HepG2 (cell line): Measurements from ENCODE around the gene SDE2. TPM values are rescaled to one million over a fixed set of nuclear protein-coding genes. Genes with fewer than 3 reads are reported as not detected.

ENCODE experiments used
- ATAC-seq: fragments of 200-7000 bp; cut with Tn5 transposase; 3 replicates; pipeline ENCODE4 v1.9.1; 2020; ENCODE audit warnings: mild to moderate bottlenecking, moderate library complexity
- BruUV-seq: library from RNA; stranded (reverse); fragments of 400-500 nt; replicated peaks from 2 replicates; lab custom pipeline; 2021; lab: Mats Ljungman, UMichigan
- CTCF ChIA-PET: fragments of 300-600 bp; formaldehyde crosslinking; extraction: SDS; loops from one replicate; lab custom pipeline; 2021; ENCODE audit warnings: low total read pairs, inconsistent platforms, low intra/inter-chr PET ratio; lab: Yijun Ruan, JAX
- POLR2A ChIA-PET: fragments of 350-600 bp; sonication (Branson Sonifier 250); formaldehyde crosslinking; loops from one replicate; lab custom pipeline; 2020; ENCODE audit warnings: antibody characterized with exemption, inconsistent platforms; lab: Yijun Ruan, JAX
- DNase-seq: peaks from one replicate; pipeline ENCODE4 v3.0.0-alpha.2; 2015; ENCODE audit warnings: low spot score
- FAIRE-seq: peaks from 3 replicates; lab custom pipeline; 2011; peaks lifted over from hg19 to GRCh38; lab: Jason Lieb, UNC
- H2AFZ ChIP-seq: one replicate; pipeline ENCODE4 v1.6.1; 2011; ENCODE audit warnings: low read length, inconsistent platforms
- H3K27ac ChIP-seq: fragments of 300-600 bp; 3 replicates; pipeline ENCODE4 v1.8.0; 2011; ENCODE audit warnings: mixed run types, mild to moderate bottlenecking, mixed read lengths, low read length, inconsistent platforms; ENCODE audit not compliant: insufficient read depth; ENCODE audit errors: extremely low read length
- H3K27me3 ChIP-seq, 2 experiments: fragments of 200-600 bp in 1 of 2; 2 replicates in 1 of 2; 3 replicates in 1 of 2; pipeline versions ENCODE4 v1.6.0 to v1.8.0; 2011; ENCODE audit warnings: low read length in 2 of 2, mild to moderate bottlenecking in 2 of 2, moderate library complexity in 2 of 2, inconsistent platforms in 1 of 2; ENCODE audit not compliant: insufficient read depth in 2 of 2, control insufficient read depth in 1 of 2
- H3K36me3 ChIP-seq, 2 experiments: fragments of 200-600 bp in 1 of 2; replicated peaks in 1 of 2; 2 replicates in 1 of 2; 3 replicates in 1 of 2; pipeline versions ENCODE4 v1.5.1 to v1.8.0; 2011; ENCODE audit warnings: low read length in 2 of 2, inconsistent platforms in 1 of 2; ENCODE audit not compliant: insufficient read depth in 2 of 2, control insufficient read depth in 1 of 2
- H3K4me1 ChIP-seq: 2 replicates; pipeline ENCODE4 v1.5.1; 2012; ENCODE audit warnings: low read length, inconsistent platforms; ENCODE audit not compliant: insufficient read depth
- H3K4me2 ChIP-seq: 2 replicates; pipeline ENCODE4 v1.6.0; 2011; ENCODE audit warnings: low read depth, low read length, inconsistent platforms
- H3K4me3 ChIP-seq, 3 experiments: fragments of 200-600 bp in 1 of 3; sonication (generic), shearing (Covaris generic) in 1 of 3; replicated peaks in 1 of 3; 2 replicates each; pipeline ENCODE4 v1.5.1; 2011 to 2016; ENCODE audit warnings: low read length in 3 of 3, inconsistent platforms in 2 of 3, low read depth in 2 of 3, mild to moderate bottlenecking in 2 of 3, control low read depth in 1 of 3, mixed read lengths in 1 of 3; ENCODE audit not compliant: insufficient read depth in 1 of 3
- H3K79me2 ChIP-seq: one replicate; pipeline ENCODE4 v1.6.1; 2011; ENCODE audit warnings: low read length, inconsistent platforms; ENCODE audit not compliant: insufficient read depth
- H3K9ac ChIP-seq: 2 replicates; pipeline ENCODE4 v1.6.0; 2011; ENCODE audit warnings: mild to moderate bottlenecking, low read depth, low read length, inconsistent platforms; ENCODE audit not compliant: insufficient read depth
- H3K9me3 ChIP-seq: 2 replicates; pipeline ENCODE4 v1.5.1; 2012; ENCODE audit warnings: mild to moderate bottlenecking, low read length
- H4K20me1 ChIP-seq: 2 replicates; pipeline ENCODE4 v1.6.0; 2011; ENCODE audit warnings: inconsistent platforms, mild to moderate bottlenecking, low read length, moderate library complexity; ENCODE audit not compliant: insufficient read depth
- AGO1 ChIP-seq: fragments of 200-400 bp; formaldehyde crosslinking; IDR thresholded peaks from 2 replicates; pipeline ENCODE4 v1.6.1; 2017; ENCODE audit warnings: mild to moderate bottlenecking, low read depth, low read length, moderate library complexity; ENCODE audit not compliant: poor library complexity, severe bottlenecking
- CREB1 ChIP-seq, 2 experiments: fragments of 450-650 bp in 1 of 2; IDR thresholded peaks; 2 replicates each; pipeline ENCODE4 v1.6.1; 2016 to 2017; ENCODE audit warnings: control low read depth in 1 of 2, mild to moderate bottlenecking in 1 of 2, missing compliant biosample characterization in 1 of 2, missing genetic modification characterization in 1 of 2
- KDM6A ChIP-seq: IDR thresholded peaks from 2 replicates; pipeline ENCODE4 v1.6.1; 2016; ENCODE audit warnings: low read depth
- MED1 ChIP-seq: sonication (generic); formaldehyde crosslinking; IDR thresholded peaks from 2 replicates; pipeline ENCODE4 v1.4.0; 2020; ENCODE audit warnings: missing genetic modification reagents
- TOE1 ChIP-seq: sonication (generic); formaldehyde crosslinking; IDR thresholded peaks from 2 replicates; pipeline ENCODE4 v1.4.0; 2020; ENCODE audit warnings: mild to moderate bottlenecking, missing genetic modification reagents
- ZFP1 ChIP-seq: IDR thresholded peaks from 2 replicates; pipeline ENCODE4 v1.6.1; 2016
- WGBS: methylation state at CpG from one replicate; pipeline ENCODE4 v1.1.6; 2017; ENCODE audit warnings: low lambda C conversion rate; 5-methylcytosine and 5-hydroxymethylcytosine counted together
- in situ Hi-C: cut with HindIII; loops from 2 replicates; pipeline ENCODE4 v1.10.0; 2017; ENCODE audit warnings: low pct_unique_long_range_greater_than_20kb; ENCODE audit not compliant: extremely low pct_ligation_motif_present
- intact Hi-C: fragments of 100-400 bp; cut with micrococcal nuclease; formaldehyde crosslinking; loops from one replicate; pipeline ENCODE4 v1.10.0; 2022; ENCODE audit not compliant: unreplicated experiment
- polyA plus RNA-seq, 8 experiments: library from polyadenylated mRNA; depleted of rRNA in 3 of 8; stranded (reverse) in 7 of 8; unstranded in 1 of 8; fragments of >200 nt; fragmentation: Illumina TruSeq in 4 of 8; extraction: Trizol in 4 of 8; gene quantifications; 2 replicates each; pipeline versions ENCODE4 v1.2.1 to v1.2.3, GENCODE V29; 2011 to 2016; ENCODE audit warnings: low read depth in 4 of 8, missing spikeins in 1 of 8, mixed read lengths in 1 of 8; ENCODE audit not compliant: insufficient read depth in 1 of 8
- total RNA-seq, 5 experiments: library from RNA; depleted of rRNA; stranded (reverse); fragments of >200 nt; fragmentation: Illumina TruSeq; extraction: Trizol; gene quantifications; 2 replicates each; pipeline ENCODE4 v1.2.3, GENCODE V29; 2016; ENCODE audit warnings: low read depth in 1 of 5
- TF ChIP-seq, protein P1 (sequence below): sonication (generic); formaldehyde crosslinking; IDR thresholded peaks from 2 replicates; pipeline ENCODE4 v1.4.0; 2020; ENCODE audit warnings: missing genetic modification reagents

SDE2 gene
- total and polyA plus RNA-seq, 2 of the 13 experiments (the other 11 are each of a cell fraction or from before 2014, with no cell fraction given): 10.8 to 19.6 TPM

DNA sequence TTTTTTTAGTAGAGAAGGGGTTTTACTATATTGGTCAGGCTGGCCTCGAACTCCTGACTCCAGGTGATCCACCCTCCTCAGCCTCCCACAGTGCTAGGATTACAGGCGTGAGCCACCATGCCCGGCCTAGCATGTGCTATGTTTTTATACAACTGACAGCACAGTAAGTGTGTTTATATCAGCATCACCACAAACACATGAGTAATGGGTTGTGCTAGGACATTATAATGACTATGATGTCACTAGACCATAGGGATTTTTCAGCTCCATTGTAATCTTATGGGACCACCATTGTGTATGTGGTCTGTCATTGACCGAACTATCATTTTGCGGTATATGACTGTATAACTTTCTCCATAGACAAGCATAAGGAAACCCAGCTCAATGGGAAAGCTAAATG lies 64.4 kb downstream of the SDE2 start:
- 67% methylated on average over 5 of the region's 5 CpGs for WGBS
- Histone ChIP-seq H3K79me2 (no peaks in the 10 kb centered on the region), H4K20me1 (no peaks in the 10 kb centered on the region), H3K4me3 (no peak overlapping the region), H3K9me3 (no peaks in the 10 kb centered on the region), H3K4me1 (peaks cover 25% of the 10 kb centered on the region), H3K36me3 (no peaks in the 10 kb centered on the region), H3K27ac (no peak overlapping the region), H3K9ac (no peak overlapping the region), H3K4me2 (no peak overlapping the region), H2AFZ (no peak overlapping the region), H3K27me3 (no peaks in the 10 kb centered on the region)
- FAIRE-seq: no peak
- TF ChIP-seq TOE1 (CRISPR knock-in tag) (no peak), CREB1 (IDR thresholded peaks at IDR 0.05) (peak; percentile 35; the same call in 1 of the 2 replicates), CREB1 (CRISPR knock-in tag; IDR thresholded peaks at IDR 0.05) (no peak)
- no TSS peak for BruUV-seq
- POLR2A ChIA-PET: interaction anchor here (1.1 kb wide), 1 partner anchor 12 kb away, joined by 6 read pairs; no protein-coding TSS in a partner anchor
- in situ Hi-C loops (no loop called here), intact Hi-C loops (no loop called here)
- no peak for ATAC-seq
- CTCF ChIA-PET: no interaction called here
- no peak for DNase-seq

DNA sequence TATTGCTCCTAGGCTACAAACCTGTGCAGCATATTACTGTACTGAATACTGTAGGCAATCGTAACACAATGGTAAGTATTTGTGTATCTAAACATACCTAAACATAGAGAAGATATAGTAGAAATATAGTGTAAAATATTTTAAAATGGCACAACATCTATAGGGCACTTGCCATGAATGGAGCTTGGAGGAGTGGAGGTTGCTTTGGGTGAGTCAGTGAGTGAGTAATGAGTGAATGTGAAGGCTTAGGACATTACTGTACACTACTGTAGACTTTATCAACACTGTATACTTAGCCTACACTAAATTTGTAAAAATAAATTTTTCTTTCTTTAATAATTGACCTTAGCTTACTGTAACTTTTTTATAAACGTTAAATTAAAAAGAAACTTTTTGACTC lies 66.1 kb downstream of the SDE2 start:
- intact Hi-C loops: no loop called here
- no peaks in the 10 kb centered on the region for H3K36me3 ChIP-seq
- DNase-seq: no peak
- H3K79me2 ChIP-seq: no peaks in the 10 kb centered on the region
- H3K4me3 ChIP-seq: no peak overlapping the region
- H4K20me1 ChIP-seq: no peaks in the 10 kb centered on the region
- H2AFZ ChIP-seq: no peak overlapping the region
- no peak overlapping the region for H3K9ac ChIP-seq
- POLR2A ChIA-PET: interaction anchor here (1.2 kb wide), 1 partner anchor 9 kb away, joined by 5 read pairs; the partner anchor contains the start of gene PYCR2
- no TSS peak for BruUV-seq
- no peaks in the 10 kb centered on the region for H3K9me3 ChIP-seq
- CTCF ChIA-PET: no interaction called here
- ATAC-seq: no peak
- in situ Hi-C loops: no loop called here
- H3K4me1 ChIP-seq: peaks cover 25% of the 10 kb centered on the region
- WGBS: 44% methylated on average over 2 of the region's 2 CpGs
- no peak overlapping the region for H3K4me2 ChIP-seq
- H3K27ac ChIP-seq: no peak overlapping the region
- H3K27me3 ChIP-seq: no peaks in the 10 kb centered on the region
- no peak for FAIRE-seq
- TF ChIP-seq MED1 (CRISPR knock-in tag): no peak
- no peak for TF ChIP-seq ZFP1
- TF ChIP-seq KDM6A (CRISPR knock-in tag): no peak
- TF ChIP-seq, protein P1, sequence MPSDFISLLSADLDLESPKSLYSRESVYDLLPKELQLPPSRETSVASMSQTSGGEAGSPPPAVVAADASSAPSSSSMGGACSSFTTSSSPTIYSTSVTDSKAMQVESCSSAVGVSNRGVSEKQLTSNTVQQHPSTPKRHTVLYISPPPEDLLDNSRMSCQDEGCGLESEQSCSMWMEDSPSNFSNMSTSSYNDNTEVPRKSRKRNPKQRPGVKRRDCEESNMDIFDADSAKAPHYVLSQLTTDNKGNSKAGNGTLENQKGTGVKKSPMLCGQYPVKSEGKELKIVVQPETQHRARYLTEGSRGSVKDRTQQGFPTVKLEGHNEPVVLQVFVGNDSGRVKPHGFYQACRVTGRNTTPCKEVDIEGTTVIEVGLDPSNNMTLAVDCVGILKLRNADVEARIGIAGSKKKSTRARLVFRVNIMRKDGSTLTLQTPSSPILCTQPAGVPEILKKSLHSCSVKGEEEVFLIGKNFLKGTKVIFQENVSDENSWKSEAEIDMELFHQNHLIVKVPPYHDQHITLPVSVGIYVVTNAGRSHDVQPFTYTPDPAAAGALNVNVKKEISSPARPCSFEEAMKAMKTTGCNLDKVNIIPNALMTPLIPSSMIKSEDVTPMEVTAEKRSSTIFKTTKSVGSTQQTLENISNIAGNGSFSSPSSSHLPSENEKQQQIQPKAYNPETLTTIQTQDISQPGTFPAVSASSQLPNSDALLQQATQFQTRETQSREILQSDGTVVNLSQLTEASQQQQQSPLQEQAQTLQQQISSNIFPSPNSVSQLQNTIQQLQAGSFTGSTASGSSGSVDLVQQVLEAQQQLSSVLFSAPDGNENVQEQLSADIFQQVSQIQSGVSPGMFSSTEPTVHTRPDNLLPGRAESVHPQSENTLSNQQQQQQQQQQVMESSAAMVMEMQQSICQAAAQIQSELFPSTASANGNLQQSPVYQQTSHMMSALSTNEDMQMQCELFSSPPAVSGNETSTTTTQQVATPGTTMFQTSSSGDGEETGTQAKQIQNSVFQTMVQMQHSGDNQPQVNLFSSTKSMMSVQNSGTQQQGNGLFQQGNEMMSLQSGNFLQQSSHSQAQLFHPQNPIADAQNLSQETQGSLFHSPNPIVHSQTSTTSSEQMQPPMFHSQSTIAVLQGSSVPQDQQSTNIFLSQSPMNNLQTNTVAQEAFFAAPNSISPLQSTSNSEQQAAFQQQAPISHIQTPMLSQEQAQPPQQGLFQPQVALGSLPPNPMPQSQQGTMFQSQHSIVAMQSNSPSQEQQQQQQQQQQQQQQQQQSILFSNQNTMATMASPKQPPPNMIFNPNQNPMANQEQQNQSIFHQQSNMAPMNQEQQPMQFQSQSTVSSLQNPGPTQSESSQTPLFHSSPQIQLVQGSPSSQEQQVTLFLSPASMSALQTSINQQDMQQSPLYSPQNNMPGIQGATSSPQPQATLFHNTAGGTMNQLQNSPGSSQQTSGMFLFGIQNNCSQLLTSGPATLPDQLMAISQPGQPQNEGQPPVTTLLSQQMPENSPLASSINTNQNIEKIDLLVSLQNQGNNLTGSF (CRISPR knock-in tag): no peak
- TF ChIP-seq AGO1: no peak
